NT2/D1 (cell line): ENCODE data around the gene PRKAG2.

Experiments
- DNase-seq: peaks from one replicate; pipeline ENCODE4 v3.0.0-alpha.2; 2011; ENCODE audit warnings: low read depth, low spot score
- H3K27me3 ChIP-seq: 2 replicates; pipeline ENCODE4 v1.6.0; 2011; ENCODE audit warnings: mild to moderate bottlenecking; ENCODE audit not compliant: insufficient read length, insufficient read depth
- H3K36me3 ChIP-seq: 2 replicates; pipeline ENCODE4 v1.6.1; 2011; ENCODE audit warnings: mild to moderate bottlenecking, low read length, mixed read lengths; ENCODE audit not compliant: insufficient read depth, insufficient read length
- H3K4me1 ChIP-seq: 2 replicates; pipeline ENCODE4 v1.5.1; 2011; ENCODE audit not compliant: insufficient read depth, insufficient read length
- H3K4me3 ChIP-seq: 2 replicates; pipeline ENCODE4 v1.5.1; 2011; ENCODE audit warnings: low read depth; ENCODE audit not compliant: insufficient read length
- H3K9ac ChIP-seq: 2 replicates; pipeline ENCODE4 v1.6.0; 2011; ENCODE audit warnings: low read depth; ENCODE audit not compliant: insufficient read length
- H3K9me3 ChIP-seq: 2 replicates; pipeline ENCODE4 v1.5.1; 2011; ENCODE audit warnings: mild to moderate bottlenecking, low read length; ENCODE audit not compliant: insufficient read depth
- SUZ12 ChIP-seq: IDR thresholded peaks from 2 replicates; pipeline ENCODE4 v1.6.1; 2011; ENCODE audit not compliant: insufficient read length, insufficient read depth; ENCODE audit errors: extremely low read depth
- YY1 ChIP-seq: IDR thresholded peaks from 2 replicates; pipeline ENCODE4 v1.6.1; 2011; ENCODE audit not compliant: insufficient read length, insufficient read depth
- ZNF274 ChIP-seq: IDR thresholded peaks from 2 replicates; pipeline ENCODE4 v1.6.1; 2011; ENCODE audit warnings: mild to moderate bottlenecking, low read depth, low read length

PRKAG2 gene

DNA sequence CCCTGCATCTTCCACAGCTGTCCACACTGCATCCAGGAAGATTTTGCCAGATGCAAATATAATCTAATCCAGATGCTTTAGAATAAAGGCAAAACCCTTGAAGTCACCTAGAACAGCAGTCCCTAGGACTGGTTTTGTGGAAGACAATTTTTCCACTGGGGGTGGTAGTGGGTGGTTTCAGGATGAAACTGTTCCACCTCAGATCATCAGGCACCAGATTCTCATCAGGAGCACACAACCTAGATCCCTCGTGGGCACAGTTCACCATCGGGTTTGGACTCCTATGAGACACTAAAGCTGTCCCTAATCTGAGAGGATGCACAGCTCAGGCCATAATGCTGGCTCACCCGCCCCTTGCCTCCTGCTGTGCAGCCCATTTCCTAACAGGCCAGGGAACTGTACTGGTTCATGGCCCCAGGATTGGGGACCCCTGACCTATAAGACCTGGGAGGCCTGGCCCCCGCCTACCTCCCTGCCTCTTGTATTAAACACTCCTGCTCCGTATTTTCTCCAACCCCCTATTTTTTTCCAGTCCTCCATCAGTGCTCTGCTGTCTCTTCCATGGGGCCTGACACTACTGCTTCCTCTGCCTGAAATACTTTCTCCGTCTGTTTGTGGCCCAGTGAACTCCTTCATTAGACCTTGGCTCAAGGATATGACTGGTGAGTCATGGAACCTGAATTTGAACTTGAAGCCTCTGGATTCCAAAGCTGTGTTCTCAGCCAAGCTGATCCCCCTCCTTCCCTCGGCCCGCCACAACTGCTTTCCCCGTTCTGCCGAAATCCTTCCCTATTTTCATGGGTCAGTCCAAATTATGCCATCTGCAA is 277.3 kb downstream of the PRKAG2 start:
- TF ChIP-seq YY1, result no peak
- no peak for TF ChIP-seq ZNF274
- TF ChIP-seq SUZ12, result no peak
- H3K36me3 ChIP-seq, result peaks cover 6% of the 10 kb centered on the region
- no peaks in the 10 kb centered on the region for H3K27me3 ChIP-seq
- no peak overlapping the region for H3K9ac ChIP-seq
- H3K9me3 ChIP-seq, result no peaks in the 10 kb centered on the region
- H3K4me1 ChIP-seq, result peaks cover 2% of the 10 kb centered on the region
- DNase-seq, result peak; percentile 13
- no peak overlapping the region for H3K4me3 ChIP-seq

GRCh38 chr7:151597541-151598444 is 279.1 kb downstream of the PRKAG2 start:
- H3K36me3 ChIP-seq, result peaks cover 9% of the 10 kb centered on the region
- H3K4me1 ChIP-seq, result peaks cover 2% of the 10 kb centered on the region
- no peak overlapping the region for H3K9ac ChIP-seq
- no peaks in the 10 kb centered on the region for H3K27me3 ChIP-seq
- no peak overlapping the region for H3K4me3 ChIP-seq
- no peak for TF ChIP-seq SUZ12
- TF ChIP-seq YY1, result no peak
- TF ChIP-seq ZNF274, result no peak
- no peaks in the 10 kb centered on the region for H3K9me3 ChIP-seq
- DNase-seq, result no peak

GRCh38 chr7:151595702-151596350 is 281.1 kb downstream of the PRKAG2 start:
- H3K9me3 ChIP-seq, result no peaks in the 10 kb centered on the region
- TF ChIP-seq ZNF274 (no peak), YY1 (no peak), SUZ12 (no peak)
- H3K27me3 ChIP-seq, result no peaks in the 10 kb centered on the region
- peaks cover 2% of the 10 kb centered on the region for H3K4me1 ChIP-seq
- DNase-seq, result no peak
- no peak overlapping the region for H3K9ac ChIP-seq
- H3K4me3 ChIP-seq, result no peak overlapping the region
- H3K36me3 ChIP-seq, result peaks cover 9% of the 10 kb centered on the region

GRCh38 chr7:151592868-151593486 is 283.9 kb downstream of the PRKAG2 start:
- no peak for DNase-seq
- Histone ChIP-seq H3K36me3 (peaks cover 9% of the 10 kb centered on the region), H3K4me3 (no peak overlapping the region), H3K9ac (no peak overlapping the region), H3K9me3 (no peaks in the 10 kb centered on the region), H3K27me3 (no peaks in the 10 kb centered on the region), H3K4me1 (no peaks in the 10 kb centered on the region)
- no peak for TF ChIP-seq SUZ12
- TF ChIP-seq ZNF274, result no peak
- no peak for TF ChIP-seq YY1

GRCh38 chr7:151592330-151592729 is 284.6 kb downstream of the PRKAG2 start:
- no peak for DNase-seq
- Histone ChIP-seq H3K9me3 (no peaks in the 10 kb centered on the region), H3K36me3 (peaks cover 9% of the 10 kb centered on the region), H3K4me3 (no peak overlapping the region), H3K4me1 (no peaks in the 10 kb centered on the region), H3K9ac (no peak overlapping the region), H3K27me3 (no peaks in the 10 kb centered on the region)
- TF ChIP-seq SUZ12, result no peak

- no peaks in the 10 kb centered on the region for H3K9me3 ChIP-seq
- TF ChIP-seq SUZ12 (no peak), ZNF274 (no peak), YY1 (no peak)
- H3K4me3 ChIP-seq, result no peak overlapping the region
- no peak overlapping the region for H3K9ac ChIP-seq
- H3K27me3 ChIP-seq, result no peaks in the 10 kb centered on the region
- no peak for DNase-seq
- no peaks in the 10 kb centered on the region for H3K4me1 ChIP-seq
- H3K36me3 ChIP-seq, result peaks cover 9% of the 10 kb centered on the region
Measured at GRCh38 chr7:151591866-151592265, 285.0 kb downstream of the PRKAG2 start.
